ENCODE results near the gene SNAPIN. TPM values are rescaled to one million over a fixed set of nuclear protein-coding genes. Genes with fewer than 3 reads are reported as not detected.
"Not testable (repeated sequence)": the region's sequence is repeated elsewhere in the genome, so short reads cannot be mapped to it uniquely, and the experiment has no call there.

Gene SNAPIN
- total RNA-seq, 1 experiment from 2014 or later: 39.1 TPM

GRCh38 chr1:153667439-153667838 lies 8.9 kb downstream of the SNAPIN start (continued):
- TF ChIP-seq JUND (IDR thresholded peaks at IDR 0.05): no peak

GRCh38 chr1:153668672-153669071 lies 10.2 kb downstream of the SNAPIN start:
- H2AFZ ChIP-seq (ENCODE audit: low read depth, low read length, poor library complexity, severe bottlenecking); H4K20me1 ChIP-seq (ENCODE audit: insufficient read depth); CTCF ChIA-PET; H3K4me3 ChIP-seq (replicated peaks in 1 of 2; ENCODE audit: low read depth in 1 of 2, low read length in 2 of 2); H3K27ac ChIP-seq (ENCODE audit: low read depth, low read length); H3K9me2 ChIP-seq (ENCODE audit: insufficient read depth); H3K9me3 ChIP-seq (ENCODE audit: control insufficient read depth in 1 of 2, insufficient read depth in 1 of 2, low read depth in 1 of 2, low read length in 2 of 2); BruUV-seq (replicated peaks); H3K27me3 ChIP-seq (ENCODE audit: insufficient read depth, low read length); H3K9ac ChIP-seq (ENCODE audit: low read length); RAD21 ChIA-PET (ENCODE audit: low non-redundant PET in 1 of 2, low total read pairs in 2 of 2, uncharacterized antibody in 2 of 2, unreplicated experiment in 2 of 2); intact Hi-C loops (cut with micrococcal nuclease); ATAC-seq; DNase-seq (ENCODE audit: low read depth, low spot score): not testable (repeated sequence)
- Histone ChIP-seq H3K4me2 (ENCODE audit: low read length) (peak overlapping the region; percentile 91; the same call in 1 of the 2 replicates), H3K4me1 (ENCODE audit: control insufficient read depth in 1 of 2, insufficient read depth in 2 of 2, low read length in 2 of 2) (peaks cover 10 to 24% of the 10 kb centered on the region in 2 experiments), H3K36me3 (ENCODE audit: control insufficient read depth in 1 of 2, insufficient read depth in 2 of 2, low read length in 2 of 2) (peaks cover 51 to 63% of the 10 kb centered on the region in 2 experiments), H3K79me2 (ENCODE audit: insufficient read depth, low read length) (peaks cover 67% of the 10 kb centered on the region)
- POLR2A ChIA-PET: interaction anchor here (0.7 to 1.6 kb wide), 2 partner anchors 10 to 34 kb away, joined by 3 read pairs; no protein-coding TSS in a partner anchor

- CTCF ChIA-PET: no interaction called here
- Histone ChIP-seq H2AFZ (ENCODE audit: low read depth, low read length, poor library complexity, severe bottlenecking) (no peak overlapping the region), H3K4me3 (replicated peaks in 1 of 2; ENCODE audit: low read depth in 1 of 2, low read length in 2 of 2) (peak overlapping the region; percentile 73 to 97), H3K36me3 (ENCODE audit: control insufficient read depth in 1 of 2, insufficient read depth in 2 of 2, low read length in 2 of 2) (peaks cover 43 to 53% of the 10 kb centered on the region in 2 experiments), H3K9me3 (ENCODE audit: control insufficient read depth in 1 of 2, insufficient read depth in 1 of 2, low read depth in 1 of 2, low read length in 2 of 2) (no peaks in the 10 kb centered on the region), H3K27ac (ENCODE audit: low read depth, low read length) (0 out of 2 replicates have a peak overlapping the region, but pooled peaks have one; percentile 5), H3K79me2 (ENCODE audit: insufficient read depth, low read length) (peaks cover 59% of the 10 kb centered on the region), H3K27me3 (ENCODE audit: insufficient read depth, low read length) (no peaks in the 10 kb centered on the region), H3K4me1 (ENCODE audit: control insufficient read depth in 1 of 2, insufficient read depth in 2 of 2, low read length in 2 of 2) (peaks cover 10 to 24% of the 10 kb centered on the region in 2 experiments), H3K4me2 (ENCODE audit: low read length) (peak overlapping the region; percentile 91), H3K9ac (ENCODE audit: low read length) (peak overlapping the region; percentile 97), H3K9me2 (ENCODE audit: insufficient read depth) (no peaks in the 10 kb centered on the region), H4K20me1 (ENCODE audit: insufficient read depth) (no peaks in the 10 kb centered on the region)
- DNase-seq (ENCODE audit: low read depth, low spot score) (no peak), ATAC-seq (no peak)
- TF ChIP-seq SIN3A (IDR thresholded peaks at IDR 0.05; ENCODE audit: low read depth) (0 out of 2 replicates have a peak, but pooled peaks have one; percentile 22), SP1 (IDR thresholded peaks at IDR 0.05; ENCODE audit: low read depth) (no peak), YY1 (IDR thresholded peaks at IDR 0.05; ENCODE audit: extremely low read depth, insufficient replicate concordance, low read depth, low read length) (no peak), EZH2 (IDR thresholded peaks at IDR 0.05) (no peak)
- intact Hi-C loops (cut with micrococcal nuclease): loop anchor here (10.0 kb wide), 1 partner anchor 105 kb away; the partner anchor contains the start of gene SLC27A3
- no TSS peak for BruUV-seq (replicated peaks)
- POLR2A ChIA-PET: no interaction called here
- RAD21 ChIA-PET (ENCODE audit: low non-redundant PET in 1 of 2, low total read pairs in 2 of 2, uncharacterized antibody in 2 of 2, unreplicated experiment in 2 of 2): no interaction called here
Observed at GRCh38 chr1:153669606-153670005, 11.1 kb downstream of the SNAPIN start.
